ENCODE data around the gene BET1.

BET1 gene

GRCh38 chr7:93968911-93969620 lies 35.1 kb downstream of the BET1 start:
- no peaks in the 10 kb centered on the region for H3K36me3 ChIP-seq (ENCODE audit: low read depth)
- no peaks in the 10 kb centered on the region for H3K9me3 ChIP-seq (ENCODE audit: severe bottlenecking)
- TF ChIP-seq CTCF (IDR thresholded peaks at IDR 0.05; ENCODE audit: poor library complexity, severe bottlenecking): no peak
- DNase-seq (ENCODE audit: low spot score): no peak
- no peak overlapping the region for H3K27ac ChIP-seq (ENCODE audit: poor library complexity, severe bottlenecking)
- H3K27me3 ChIP-seq (ENCODE audit: insufficient read depth, poor library complexity, severe bottlenecking): no peaks in the 10 kb centered on the region
- H3K4me3 ChIP-seq (ENCODE audit: severe bottlenecking): no peak overlapping the region
- no peak for ATAC-seq (ENCODE audit: low read depth)
- no peaks in the 10 kb centered on the region for H3K4me1 ChIP-seq (ENCODE audit: insufficient read depth, poor library complexity, severe bottlenecking)

GRCh38 chr7:93964813-93965212 lies 39.3 kb downstream of the BET1 start:
- Histone ChIP-seq H3K27me3 (ENCODE audit: insufficient read depth, poor library complexity, severe bottlenecking) (no peaks in the 10 kb centered on the region), H3K36me3 (ENCODE audit: low read depth) (no peaks in the 10 kb centered on the region), H3K9me3 (ENCODE audit: severe bottlenecking) (peaks cover 1% of the 10 kb centered on the region), H3K4me3 (ENCODE audit: severe bottlenecking) (no peak overlapping the region), H3K4me1 (ENCODE audit: insufficient read depth, poor library complexity, severe bottlenecking) (no peaks in the 10 kb centered on the region), H3K27ac (ENCODE audit: poor library complexity, severe bottlenecking) (no peak overlapping the region)
- ATAC-seq (ENCODE audit: low read depth) (no peak), DNase-seq (ENCODE audit: low spot score) (no peak)
- no peak for TF ChIP-seq CTCF (IDR thresholded peaks at IDR 0.05; ENCODE audit: poor library complexity, severe bottlenecking)

- Histone ChIP-seq H3K4me3 (ENCODE audit: severe bottlenecking) (no peak overlapping the region), H3K4me1 (ENCODE audit: insufficient read depth, poor library complexity, severe bottlenecking) (no peaks in the 10 kb centered on the region), H3K9me3 (ENCODE audit: severe bottlenecking) (peaks cover 1% of the 10 kb centered on the region), H3K36me3 (ENCODE audit: low read depth) (no peaks in the 10 kb centered on the region), H3K27ac (ENCODE audit: poor library complexity, severe bottlenecking) (no peak overlapping the region), H3K27me3 (ENCODE audit: insufficient read depth, poor library complexity, severe bottlenecking) (no peaks in the 10 kb centered on the region)
- no peak for TF ChIP-seq CTCF (IDR thresholded peaks at IDR 0.05; ENCODE audit: poor library complexity, severe bottlenecking)
- no peak for DNase-seq (ENCODE audit: low spot score)
- ATAC-seq (ENCODE audit: low read depth): no peak
Observed at GRCh38 chr7:93964262-93964661, 39.9 kb downstream of the BET1 start.

GRCh38 chr7:93960986-93961385 lies 43.2 kb downstream of the BET1 start:
- Histone ChIP-seq H3K27ac (ENCODE audit: poor library complexity, severe bottlenecking) (no peak overlapping the region), H3K27me3 (ENCODE audit: insufficient read depth, poor library complexity, severe bottlenecking) (no peaks in the 10 kb centered on the region), H3K4me1 (ENCODE audit: insufficient read depth, poor library complexity, severe bottlenecking) (peaks cover 8% of the 10 kb centered on the region), H3K36me3 (ENCODE audit: low read depth) (no peaks in the 10 kb centered on the region), H3K4me3 (ENCODE audit: severe bottlenecking) (no peak overlapping the region), H3K9me3 (ENCODE audit: severe bottlenecking) (peaks cover 1% of the 10 kb centered on the region)
- DNase-seq (ENCODE audit: low spot score) (no peak), ATAC-seq (ENCODE audit: low read depth) (no peak)
- no peak for TF ChIP-seq CTCF (IDR thresholded peaks at IDR 0.05; ENCODE audit: poor library complexity, severe bottlenecking)

GRCh38 chr7:93958651-93959050 lies 45.5 kb downstream of the BET1 start:
- no peaks in the 10 kb centered on the region for H3K36me3 ChIP-seq (ENCODE audit: low read depth)
- no peak for ATAC-seq (ENCODE audit: low read depth)
- no peak overlapping the region for H3K4me3 ChIP-seq (ENCODE audit: severe bottlenecking)
- no peak for DNase-seq (ENCODE audit: low spot score)
- no peaks in the 10 kb centered on the region for H3K27me3 ChIP-seq (ENCODE audit: insufficient read depth, poor library complexity, severe bottlenecking)
- peaks cover 8% of the 10 kb centered on the region for H3K4me1 ChIP-seq (ENCODE audit: insufficient read depth, poor library complexity, severe bottlenecking)
- peaks cover 1% of the 10 kb centered on the region for H3K9me3 ChIP-seq (ENCODE audit: severe bottlenecking)
- no peak overlapping the region for H3K27ac ChIP-seq (ENCODE audit: poor library complexity, severe bottlenecking)
- no peak for TF ChIP-seq CTCF (IDR thresholded peaks at IDR 0.05; ENCODE audit: poor library complexity, severe bottlenecking)
